Activated CD8-positive, alpha-beta memory T cell treated with anti-CD3 and anti-CD28 coated beads for 24 hours (primary cell): ENCODE measurements around the gene GRM3.
"Not testable (repeated sequence)": the region's sequence is repeated elsewhere in the genome, so short reads cannot be mapped to it uniquely, and the experiment has no call there.

Experiments used
- DNase-seq: peaks from one replicate; pipeline ENCODE4 v3.0.0-alpha.2; 2020

The GRM3 gene

GRCh38 chr7:86643561-86644281, at the start of gene GRM3:
TSS of gene GRM3 (plus strand) at chr7:86643909. CDS start at chr7:86765146, 121,237 bp downstream.
- DNase-seq = no peak

- DNase-seq = no peak
Observed at GRCh38 chr7:86598311-86598710, 45.4 kb upstream of the GRM3 start.

GRCh38 chr7:86598721-86599120, 45.0 kb upstream of the GRM3 start:
- DNase-seq = no peak

GRCh38 chr7:86600506-86601290, 43.0 kb upstream of the GRM3 start:
- no peak for DNase-seq

GRCh38 chr7:86615711-86616110, 28.0 kb upstream of the GRM3 start:
- not testable (repeated sequence) for DNase-seq

- no peak for DNase-seq
Observed at GRCh38 chr7:86644282-86645224, 844 bp downstream of the GRM3 start.

- no peak for DNase-seq
Observed at GRCh38 chr7:86645225-86645608, 1.5 kb downstream of the GRM3 start.

- no peak for DNase-seq
Observed at GRCh38 chr7:86645676-86646276, 2.1 kb downstream of the GRM3 start.

- no peak for DNase-seq
Observed at GRCh38 chr7:86647385-86648094, 3.8 kb downstream of the GRM3 start.

GRCh38 chr7:86648169-86648568, 4.5 kb downstream of the GRM3 start:
- DNase-seq = no peak

- no peak for DNase-seq
Observed at GRCh38 chr7:86653919-86654659, 10.4 kb downstream of the GRM3 start.

GRCh38 chr7:86657948-86658347, 14.2 kb downstream of the GRM3 start:
- DNase-seq = no peak

GRCh38 chr7:86660950-86661462, 17.3 kb downstream of the GRM3 start:
- DNase-seq = no peak

- no peak for DNase-seq
Observed at GRCh38 chr7:86664486-86664885, 20.8 kb downstream of the GRM3 start.

GRCh38 chr7:86664991-86665390, 21.3 kb downstream of the GRM3 start:
- DNase-seq = no peak

- no peak for DNase-seq
Observed at GRCh38 chr7:86665669-86666068, 22.0 kb downstream of the GRM3 start.

GRCh38 chr7:86667732-86668131, 24.0 kb downstream of the GRM3 start:
- DNase-seq = no peak

- DNase-seq = no peak
Observed at GRCh38 chr7:86668315-86668714, 24.6 kb downstream of the GRM3 start.

- DNase-seq = no peak
Observed at GRCh38 chr7:86687831-86688230, 44.1 kb downstream of the GRM3 start.

GRCh38 chr7:86689363-86689762, 45.7 kb downstream of the GRM3 start:
- no peak for DNase-seq

- no peak for DNase-seq
Observed at GRCh38 chr7:86692755-86693154, 49.0 kb downstream of the GRM3 start.
